Mesenchymal stem cell (in vitro differentiated cells and primary cell): ENCODE data around the gene ZNF12.

Experiments used
- DNase-seq: peaks from one replicate; pipeline ENCODE4 v3.0.0-alpha.2; 2013
- H2AFZ ChIP-seq: one replicate; pipeline ENCODE4 v1.6.1; 2013; ENCODE audit warnings: low read depth, mild to moderate bottlenecking, control low read depth, inconsistent platforms, low read length, moderate library complexity
- H2AK5ac ChIP-seq: 2 replicates; pipeline ENCODE4 v1.6.1; 2013; ENCODE audit warnings: low read length, moderate library complexity, mild to moderate bottlenecking, inconsistent platforms; ENCODE audit not compliant: severe bottlenecking
- H2BK120ac ChIP-seq: one replicate; pipeline ENCODE4 v1.6.1; 2013; ENCODE audit warnings: low read depth, mild to moderate bottlenecking, inconsistent platforms, low read length, moderate library complexity
- H2BK12ac ChIP-seq, 2 experiments: one replicate each; pipeline ENCODE4 v1.6.1; 2013; ENCODE audit warnings: inconsistent platforms in 2 of 2, low read length in 2 of 2, mild to moderate bottlenecking in 2 of 2, moderate library complexity in 2 of 2, control low read depth in 1 of 2
- H2BK15ac ChIP-seq: one replicate; pipeline ENCODE4 v1.6.1; 2013; ENCODE audit warnings: mild to moderate bottlenecking, low read depth, inconsistent platforms; ENCODE audit not compliant: poor library complexity, severe bottlenecking
- H2BK5ac ChIP-seq: 2 replicates; pipeline ENCODE4 v1.6.1; 2013; ENCODE audit warnings: low read depth, mild to moderate bottlenecking, low read length, control low read depth, inconsistent platforms; ENCODE audit not compliant: poor library complexity, severe bottlenecking
- H3K14ac ChIP-seq, 2 experiments: one replicate each; pipeline ENCODE4 v1.6.1; 2013; ENCODE audit warnings: inconsistent platforms in 2 of 2, low read length in 2 of 2, control low read depth in 1 of 2, mild to moderate bottlenecking in 1 of 2, moderate library complexity in 1 of 2
- H3K18ac ChIP-seq, 2 experiments: one replicate each; pipeline ENCODE4 v1.6.1; 2013; ENCODE audit warnings: inconsistent platforms in 2 of 2, low read length in 2 of 2, control low read depth in 1 of 2, low read depth in 1 of 2, mild to moderate bottlenecking in 1 of 2
- H3K23ac ChIP-seq, 2 experiments: one replicate each; pipeline ENCODE4 v1.6.1; 2013; ENCODE audit warnings: inconsistent platforms in 2 of 2, low read length in 2 of 2, mild to moderate bottlenecking in 2 of 2, moderate library complexity in 2 of 2, control low read depth in 1 of 2
- H3K27ac ChIP-seq: 2 replicates; pipeline ENCODE4 v1.5.1; 2013; ENCODE audit warnings: mild to moderate bottlenecking, moderate library complexity, low read length, control low read depth, inconsistent platforms; ENCODE audit not compliant: poor library complexity, severe bottlenecking
- H3K27me3 ChIP-seq, 2 experiments: 2 replicates each; pipeline versions ENCODE4 v1.6.1 to v1.7.0; 2013; ENCODE audit warnings: low read length in 2 of 2, mild to moderate bottlenecking in 2 of 2, moderate library complexity in 2 of 2, control low read depth in 1 of 2, inconsistent platforms in 1 of 2; ENCODE audit not compliant: control insufficient read depth in 1 of 2, insufficient read depth in 1 of 2
- H3K36me3 ChIP-seq, 2 experiments: 2 replicates each; pipeline versions ENCODE4 v1.6.1 to v1.7.0; 2013; ENCODE audit warnings: low read length in 2 of 2, control low read depth in 1 of 2, inconsistent platforms in 1 of 2, low read depth in 1 of 2, mild to moderate bottlenecking in 1 of 2; ENCODE audit not compliant: insufficient read depth in 2 of 2, control insufficient read depth in 1 of 2
- H3K4ac ChIP-seq, 2 experiments: one replicate each; pipeline ENCODE4 v1.6.1; 2013; ENCODE audit warnings: inconsistent platforms in 2 of 2, low read length in 2 of 2, mild to moderate bottlenecking in 2 of 2, moderate library complexity in 2 of 2, control low read depth in 1 of 2, low read depth in 1 of 2
- H3K4me1 ChIP-seq: 2 replicates; pipeline ENCODE4 v1.6.1; 2013; ENCODE audit warnings: low read depth, low read length, control low read depth; ENCODE audit not compliant: control insufficient read depth, insufficient read depth
- H3K4me2 ChIP-seq: 2 replicates; pipeline ENCODE4 v1.6.1; 2013; ENCODE audit warnings: low read length, mild to moderate bottlenecking, inconsistent platforms; ENCODE audit not compliant: poor library complexity, severe bottlenecking
- H3K4me3 ChIP-seq, 2 experiments: 2 replicates each; pipeline versions ENCODE4 v1.5.1 to v1.7.0; 2013; ENCODE audit warnings: low read length in 2 of 2, mild to moderate bottlenecking in 2 of 2, control low read depth in 1 of 2, low read depth in 1 of 2; ENCODE audit not compliant: insufficient read depth in 1 of 2
- H3K79me1 ChIP-seq: replicated peaks from 2 replicates; pipeline ENCODE4 v1.6.1; 2013; ENCODE audit warnings: mild to moderate bottlenecking, control low read depth, low read length, inconsistent platforms; ENCODE audit not compliant: poor library complexity, severe bottlenecking
- H3K9ac ChIP-seq: 2 replicates; pipeline ENCODE4 v1.7.0; 2013; ENCODE audit warnings: mild to moderate bottlenecking, low read length, moderate library complexity
- H3K9me3 ChIP-seq: 2 replicates; pipeline ENCODE4 v1.7.0; 2013; ENCODE audit warnings: mild to moderate bottlenecking, low read length; ENCODE audit not compliant: control insufficient read depth
- H4K8ac ChIP-seq: one replicate; pipeline ENCODE4 v1.6.1; 2013; ENCODE audit warnings: inconsistent platforms, mild to moderate bottlenecking, low read length, moderate library complexity
- H4K91ac ChIP-seq: one replicate; pipeline ENCODE4 v1.6.1; 2013; ENCODE audit warnings: mild to moderate bottlenecking, low read length, inconsistent platforms
- WGBS: methylation state at CpG from one replicate; pipeline ENCODE4 v1.1.7; 2013; ENCODE audit warnings: mixed read lengths; 5-methylcytosine and 5-hydroxymethylcytosine counted together

ZNF12 gene

GRCh38 chr7:6709808-6710207 is 3.1 kb upstream of the ZNF12 start:
- Histone ChIP-seq H2AK5ac (no peak overlapping the region), H2BK12ac (no peak overlapping the region), H4K91ac (no peak overlapping the region), H3K27me3 (no peaks in the 10 kb centered on the region), H2BK15ac (no peak overlapping the region), H3K79me1 (no peaks in the 10 kb centered on the region), H2AFZ (no peak overlapping the region), H3K14ac (no peak overlapping the region), H2BK5ac (no peak overlapping the region), H2BK120ac (no peak overlapping the region), H3K23ac (no peak overlapping the region), H3K18ac (no peak overlapping the region), H3K4ac (no peak overlapping the region), H3K4me1 (peaks cover 1% of the 10 kb centered on the region), H3K36me3 (peaks cover 3 to 5% of the 10 kb centered on the region in 2 experiments), H3K4me2 (no peak overlapping the region), H3K27ac (no peak overlapping the region), H3K9ac (no peak overlapping the region), H3K9me3 (peaks cover 3% of the 10 kb centered on the region), H4K8ac (no peak overlapping the region), H3K4me3 (no peak overlapping the region)
- WGBS, result 92% methylated on average over 6 of the region's 6 CpGs
- no peak for DNase-seq

- DNase-seq, result no peak
- H2BK15ac ChIP-seq, result no peak overlapping the region
- no peak overlapping the region for H3K4me2 ChIP-seq
- H2AK5ac ChIP-seq, result no peak overlapping the region
- H4K8ac ChIP-seq, result no peak overlapping the region
- H3K23ac ChIP-seq, result no peak overlapping the region
- H2AFZ ChIP-seq, result no peak overlapping the region
- H3K9ac ChIP-seq, result no peak overlapping the region
- H3K14ac ChIP-seq, result no peak overlapping the region
- 85% methylated on average over 3 of the region's 3 CpGs for WGBS
- H3K4me1 ChIP-seq, result peaks cover 1% of the 10 kb centered on the region
- no peak overlapping the region for H3K4me3 ChIP-seq
- no peak overlapping the region for H3K18ac ChIP-seq
- H4K91ac ChIP-seq, result no peak overlapping the region
- H3K79me1 ChIP-seq, result peaks cover 5% of the 10 kb centered on the region
- H3K36me3 ChIP-seq, result peaks cover 15 to 17% of the 10 kb centered on the region in 2 experiments
- H2BK120ac ChIP-seq, result no peak overlapping the region
- no peak overlapping the region for H2BK12ac ChIP-seq
- peaks cover 16% of the 10 kb centered on the region for H3K9me3 ChIP-seq
- no peak overlapping the region for H2BK5ac ChIP-seq
- H3K4ac ChIP-seq, result no peak overlapping the region
- H3K27me3 ChIP-seq, result no peaks in the 10 kb centered on the region
- H3K27ac ChIP-seq, result no peak overlapping the region
Measured at GRCh38 chr7:6708304-6708703, 1.6 kb upstream of the ZNF12 start.

- Histone ChIP-seq H2AK5ac (peak overlapping the region; percentile 47), H4K91ac (peak overlapping the region; percentile 84), H2BK120ac (peak overlapping the region; percentile 75), H3K18ac (peak overlapping the region; percentile 90 to 95), H3K27me3 (no peaks in the 10 kb centered on the region), H3K27ac (no peak overlapping the region), H2BK15ac (peak overlapping the region; percentile 46), H4K8ac (peak overlapping the region; percentile 95), H3K79me1 (peaks cover 10% of the 10 kb centered on the region), H3K9me3 (peaks cover 34% of the 10 kb centered on the region), H3K4me1 (peaks cover 1% of the 10 kb centered on the region), H3K23ac (no peak overlapping the region), H3K4me2 (peak overlapping the region; percentile 86), H3K9ac (peak overlapping the region; percentile 96), H3K4ac (peak overlapping the region; percentile 92 to 98), H2BK12ac (peak overlapping the region; percentile 15 to 19), H3K4me3 (peak overlapping the region; percentile 90 to 95), H3K14ac (peak overlapping the region; percentile 79 to 80), H2BK5ac (peak overlapping the region; percentile 26), H2AFZ (peak overlapping the region; percentile 8), H3K36me3 (peaks cover 32 to 34% of the 10 kb centered on the region in 2 experiments)
- peak; percentile 60 for DNase-seq
- under 1% methylated on average over 42 of the region's 47 CpGs for WGBS
Measured at GRCh38 chr7:6705959-6706665, 635 bp downstream of the ZNF12 start.

- H2AK5ac ChIP-seq, result no peak overlapping the region
- no peak overlapping the region for H3K9ac ChIP-seq
- H3K9me3 ChIP-seq, result peaks cover 75% of the 10 kb centered on the region
- H3K4me3 ChIP-seq, result peak overlapping the region in 1 of 2 experiments; percentile 46
- no peak overlapping the region for H3K27ac ChIP-seq
- H3K18ac ChIP-seq, result no peak overlapping the region
- H2BK12ac ChIP-seq, result no peak overlapping the region
- no peak overlapping the region for H2AFZ ChIP-seq
- H4K91ac ChIP-seq, result no peak overlapping the region
- H3K14ac ChIP-seq, result no peak overlapping the region
- no peak overlapping the region for H2BK15ac ChIP-seq
- WGBS, result 100% methylated on average over 1 of the region's 1 CpG
- no peaks in the 10 kb centered on the region for H3K4me1 ChIP-seq
- peaks cover 60 to 74% of the 10 kb centered on the region in 2 experiments for H3K36me3 ChIP-seq
- peaks cover 30% of the 10 kb centered on the region for H3K79me1 ChIP-seq
- no peak overlapping the region for H2BK5ac ChIP-seq
- H3K27me3 ChIP-seq, result no peaks in the 10 kb centered on the region
- H4K8ac ChIP-seq, result no peak overlapping the region
- H3K4ac ChIP-seq, result no peak overlapping the region
- DNase-seq, result no peak
- no peak overlapping the region for H3K4me2 ChIP-seq
- H3K23ac ChIP-seq, result no peak overlapping the region
- no peak overlapping the region for H2BK120ac ChIP-seq
Measured at GRCh38 chr7:6701860-6702259, 4.9 kb downstream of the ZNF12 start.
